NK-92 (cell line): Measurements from ENCODE around the gene ITPRIP.

ENCODE experiments used
- DNase-seq: peaks from one replicate; lab custom pipeline; 2025; ENCODE audit not compliant: unreplicated experiment; lab: John Stamatoyannopoulos, UW

ITPRIP gene

GRCh38 chr10:104308439-104308903 is 29.8 kb downstream of the ITPRIP start:
- DNase-seq, result no peak

GRCh38 chr10:104307576-104308438 is 30.5 kb downstream of the ITPRIP start:
- no peak for DNase-seq

- DNase-seq, result no peak
Observed at GRCh38 chr10:104306897-104307296, 31.4 kb downstream of the ITPRIP start.

GRCh38 chr10:104304927-104305326 is 33.3 kb downstream of the ITPRIP start:
- no peak for DNase-seq

- no peak for DNase-seq
Observed at GRCh38 chr10:104304356-104304745, 33.9 kb downstream of the ITPRIP start.

GRCh38 chr10:104303594-104304355 is 34.5 kb downstream of the ITPRIP start:
- no peak for DNase-seq

- no peak for DNase-seq
Observed at GRCh38 chr10:104301907-104302690, 36.2 kb downstream of the ITPRIP start.

GRCh38 chr10:104300736-104301292 is 37.5 kb downstream of the ITPRIP start:
- no peak for DNase-seq

- DNase-seq, result no peak
Observed at GRCh38 chr10:104300002-104300735, 38.1 kb downstream of the ITPRIP start.

- no peak for DNase-seq
Observed at GRCh38 chr10:104299031-104299904, 39.0 kb downstream of the ITPRIP start.

GRCh38 chr10:104297697-104298660 is 40.3 kb downstream of the ITPRIP start:
- no peak for DNase-seq

- no peak for DNase-seq
Observed at GRCh38 chr10:104296687-104297436, 41.4 kb downstream of the ITPRIP start.

GRCh38 chr10:104293781-104294321 is 44.4 kb downstream of the ITPRIP start:
- no peak for DNase-seq

- no peak for DNase-seq
Observed at GRCh38 chr10:104293011-104293410, 45.3 kb downstream of the ITPRIP start.

GRCh38 chr10:104291439-104291951 is 46.8 kb downstream of the ITPRIP start:
- no peak for DNase-seq

GRCh38 chr10:104288355-104288754 is 49.9 kb downstream of the ITPRIP start:
- DNase-seq, result no peak

GRCh38 chr10:104286939-104287338 is 51.3 kb downstream of the ITPRIP start:
- DNase-seq, result no peak
